SU-DHL-6 (cell line): Measurements from ENCODE around the gene UBE2Q1.

Source experiments
- H2AFZ ChIP-seq: fragments of 200-600 bp; sonication (generic); 2 replicates; pipeline ENCODE4 v1.6.1; 2014; ENCODE audit warnings: low read depth, mild to moderate bottlenecking, moderate library complexity, mixed read lengths, antibody characterized with exemption, low read length; ENCODE audit not compliant: severe bottlenecking
- H3F3A ChIP-seq: fragments of 200-600 bp; shearing (Covaris generic); 2 replicates; pipeline ENCODE4 v1.6.0; 2016; ENCODE audit warnings: antibody characterized with exemption, mild to moderate bottlenecking; ENCODE audit not compliant: insufficient read depth
- H3K27ac ChIP-seq: fragments of 200-600 bp; sonication (generic); 2 replicates; pipeline ENCODE4 v1.5.1; 2016; ENCODE audit warnings: low read depth, mild to moderate bottlenecking, low read length, moderate library complexity, mixed read lengths
- H3K27me3 ChIP-seq: fragments of 200-600 bp; sonication (generic), shearing (Covaris generic); 2 replicates; pipeline ENCODE4 v1.6.0; 2014; ENCODE audit warnings: mild to moderate bottlenecking, low read length
- H3K36me3 ChIP-seq: fragments of 200-600 bp; sonication (generic); 2 replicates; pipeline ENCODE4 v1.6.1; 2014; ENCODE audit warnings: mild to moderate bottlenecking, low read length, mixed read lengths
- H3K4me2 ChIP-seq: fragments of 300-600, 200-600 bp; shearing (Covaris generic), sonication (generic); 2 replicates; pipeline ENCODE4 v1.6.0; 2014; ENCODE audit warnings: low read length, low read depth, mild to moderate bottlenecking; ENCODE audit not compliant: poor library complexity, severe bottlenecking
- H3K4me3 ChIP-seq: fragments of 200-600 bp; sonication (generic); 2 replicates; pipeline ENCODE4 v1.5.1; 2014; ENCODE audit warnings: antibody characterized with exemption, low read length, mild to moderate bottlenecking, mixed read lengths; ENCODE audit not compliant: insufficient read depth, poor library complexity, severe bottlenecking
- H3K79me2 ChIP-seq: fragments of 200-600 bp; sonication (generic); 2 replicates; pipeline ENCODE4 v1.6.1; 2014; ENCODE audit warnings: mild to moderate bottlenecking, low read length, moderate library complexity; ENCODE audit not compliant: insufficient read depth
- H3K9ac ChIP-seq: fragments of 200-600 bp; sonication (generic); 2 replicates; pipeline ENCODE4 v1.7.0; 2014; ENCODE audit warnings: mild to moderate bottlenecking, low read length
- H3K9me2 ChIP-seq: fragments of 200-600 bp; sonication (generic); replicated peaks from 2 replicates; pipeline ENCODE4 v1.6.1; 2014; ENCODE audit warnings: low read length; ENCODE audit not compliant: insufficient read depth
- H3K9me3 ChIP-seq: fragments of 200-600 bp; sonication (generic); 2 replicates; pipeline ENCODE4 v1.6.1; 2014; ENCODE audit warnings: low read length, mixed read lengths; ENCODE audit not compliant: insufficient read depth
- H4K20me1 ChIP-seq: fragments of 200-600 bp; sonication (generic); 2 replicates; pipeline ENCODE4 v1.6.1; 2014; ENCODE audit warnings: low read depth, mild to moderate bottlenecking, antibody characterized with exemption, low read length, moderate library complexity, mixed read lengths
- CTCF ChIP-seq: fragments of 200-600 bp; sonication (generic); IDR thresholded peaks from one replicate; pipeline ENCODE4 v1.5.1; 2017; ENCODE audit warnings: antibody characterized with exemption, mild to moderate bottlenecking, low read length, moderate library complexity; ENCODE audit not compliant: insufficient read depth, poor library complexity, severe bottlenecking
- EZH2phosphoT487 ChIP-seq: fragments of 200-600 bp; sonication (generic), shearing (Covaris generic); conservative IDR thresholded peaks from 2 replicates; pipeline ENCODE4 v1.6.1; 2018; ENCODE audit warnings: mild to moderate bottlenecking, antibody characterized with exemption, low read length, moderate library complexity, mixed read lengths

UBE2Q1 gene

DNA sequence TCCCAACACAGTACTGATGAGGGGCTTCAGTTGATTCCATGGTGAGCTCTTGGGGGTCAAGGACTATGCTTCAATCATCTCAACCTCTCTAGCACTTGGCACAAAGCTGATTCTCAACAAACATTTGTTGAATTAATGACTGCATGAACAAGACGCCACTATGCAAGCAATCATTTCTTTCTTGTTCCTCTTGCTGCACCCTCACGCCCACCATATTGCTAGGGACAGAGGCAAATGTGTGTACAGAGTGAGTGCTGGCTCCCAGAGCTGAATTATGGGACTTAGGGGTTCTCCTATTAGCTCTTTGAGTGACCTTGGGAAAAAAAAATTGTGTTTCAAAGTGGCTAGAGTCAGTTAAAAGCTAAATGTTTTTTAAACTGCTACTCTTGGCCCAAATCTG lies 47.1 kb upstream of the UBE2Q1 start:
- Histone ChIP-seq H3K4me2 (no peak overlapping the region), H4K20me1 (no peaks in the 10 kb centered on the region; the same call in 1 of the 2 replicates), H3K79me2 (peaks cover 91% of the 10 kb centered on the region), H3K4me3 (no peak overlapping the region), H2AFZ (no peak overlapping the region), H3K27ac (no peak overlapping the region), H3K27me3 (no peaks in the 10 kb centered on the region), H3F3A (peaks cover 13% of the 10 kb centered on the region), H3K36me3 (0 out of 2 replicates have a peak, but pooled peaks cover 7% of the 10 kb centered on the region), H3K9me2 (no peaks in the 10 kb centered on the region), H3K9me3 (no peaks in the 10 kb centered on the region), H3K9ac (no peak overlapping the region)
- TF ChIP-seq CTCF (no peak), EZH2phosphoT487 (no peak)

- no peaks in the 10 kb centered on the region for H3K9me3 ChIP-seq
- peaks cover 79% of the 10 kb centered on the region for H3K79me2 ChIP-seq
- no peak overlapping the region for H2AFZ ChIP-seq
- no peaks in the 10 kb centered on the region; the same call in 1 of the 2 replicates for H4K20me1 ChIP-seq
- H3K4me2 ChIP-seq: no peak overlapping the region
- no peaks in the 10 kb centered on the region for H3F3A ChIP-seq
- H3K36me3 ChIP-seq: peaks cover 9% of the 10 kb centered on the region
- H3K9me2 ChIP-seq: no peaks in the 10 kb centered on the region
- no peak overlapping the region for H3K27ac ChIP-seq
- no peak overlapping the region for H3K9ac ChIP-seq
- H3K4me3 ChIP-seq: no peak overlapping the region
- H3K27me3 ChIP-seq: no peaks in the 10 kb centered on the region
- no peak for TF ChIP-seq CTCF
These were observed 44.9 kb upstream of the UBE2Q1 start for GRCh38 chr1:154603317-154603716.

DNA sequence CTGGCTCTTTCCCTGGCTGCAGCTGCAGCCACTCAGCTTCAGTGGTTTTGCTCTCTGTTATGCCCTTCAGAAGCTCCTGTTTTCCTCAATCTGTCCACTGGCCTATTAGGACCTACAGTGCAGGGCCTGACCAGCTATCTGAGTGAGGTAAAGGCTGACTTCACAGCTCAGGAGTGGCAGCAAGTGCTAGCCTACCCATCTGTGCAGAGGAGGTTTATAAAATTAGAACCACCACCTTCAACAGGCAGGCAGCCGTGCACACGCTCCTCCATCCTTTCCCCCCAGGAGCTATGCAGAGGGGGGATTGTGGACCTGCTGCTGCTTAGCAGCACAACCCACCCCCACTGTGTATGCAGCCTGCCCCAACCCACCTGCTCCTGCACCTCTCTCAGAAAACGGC lies 41.2 kb upstream of the UBE2Q1 start:
- TF ChIP-seq CTCF: no peak
- TF ChIP-seq EZH2phosphoT487: no peak
- Histone ChIP-seq H3F3A (no peaks in the 10 kb centered on the region), H4K20me1 (no peaks in the 10 kb centered on the region; the same call in 1 of the 2 replicates), H3K27me3 (no peaks in the 10 kb centered on the region), H3K9ac (no peak overlapping the region), H3K79me2 (peaks cover 45% of the 10 kb centered on the region), H3K9me3 (no peaks in the 10 kb centered on the region), H3K9me2 (no peaks in the 10 kb centered on the region), H3K4me2 (no peak overlapping the region), H3K4me3 (no peak overlapping the region), H2AFZ (no peak overlapping the region), H3K27ac (no peak overlapping the region), H3K36me3 (peaks cover 21% of the 10 kb centered on the region)
